GM12878 (cell line): ENCODE measurements around the gene CD9. TPM values are rescaled to one million over a fixed set of nuclear protein-coding genes. Genes with fewer than 3 reads are reported as not detected.

Source experiments
- CUX1 ChIP-seq: IDR thresholded peaks from 2 replicates; pipeline ENCODE4 v1.6.1; 2012; ENCODE audit warnings: improper control_type of control experiment, low read depth, low read length; ENCODE audit not compliant: insufficient replicate concordance
- EP300 ChIP-seq, 2 experiments: fragments of 150-350 bp in 1 of 2; IDR thresholded peaks; 2 replicates each; pipeline ENCODE4 v1.6.1; 2011 to 2012; ENCODE audit warnings: low read depth in 2 of 2, low read length in 2 of 2, borderline replicate concordance in 1 of 2, improper control_type of control experiment in 1 of 2, inconsistent platforms in 1 of 2; ENCODE audit not compliant: control insufficient read depth in 1 of 2
- EZH2 ChIP-seq: IDR thresholded peaks from 2 replicates; pipeline ENCODE4 v1.6.1; 2012; ENCODE audit warnings: low read depth, mild to moderate bottlenecking, control low read depth, inconsistent platforms, low read length, borderline replicate concordance; ENCODE audit not compliant: control insufficient read depth
- IKZF1 ChIP-seq: fragments of 450-650 bp; conservative IDR thresholded peaks from 2 replicates; pipeline ENCODE4 v1.6.1; 2017; ENCODE audit warnings: antibody characterized with exemption, mild to moderate bottlenecking
- IRF5 ChIP-seq: fragments of 450-650 bp; IDR thresholded peaks from 2 replicates; pipeline ENCODE4 v1.6.1; 2017; ENCODE audit warnings: borderline replicate concordance
- KDM1A ChIP-seq: fragments of 200-600 bp; sonication (generic); IDR thresholded peaks from 2 replicates; pipeline ENCODE4 v1.6.1; 2016; ENCODE audit warnings: borderline replicate concordance
- MAX ChIP-seq: IDR thresholded peaks from 2 replicates; pipeline ENCODE4 v1.6.1; 2012; ENCODE audit warnings: low read depth, low read length, improper control_type of control experiment
- MXI1 ChIP-seq: fragments of 150-350 bp; IDR thresholded peaks from 2 replicates; pipeline ENCODE4 v1.6.1; 2011; ENCODE audit warnings: low read depth, mild to moderate bottlenecking, inconsistent platforms, low read length, improper control_type of control experiment
- NFXL1 ChIP-seq: fragments of 450-650 bp; IDR thresholded peaks from 2 replicates; pipeline ENCODE4 v1.6.1; 2017; ENCODE audit warnings: antibody characterized with exemption, mild to moderate bottlenecking, borderline replicate concordance
- PAX8 ChIP-seq: fragments of 450-650 bp; IDR thresholded peaks from 2 replicates; pipeline ENCODE4 v1.6.1; 2017; ENCODE audit warnings: mild to moderate bottlenecking, moderate library complexity
- POLR2AphosphoS5 ChIP-seq: IDR thresholded peaks from 2 replicates; pipeline ENCODE4 v1.6.1; 2011; ENCODE audit warnings: mild to moderate bottlenecking, low read length, inconsistent platforms
- SMAD1 ChIP-seq: fragments of 450-650 bp; IDR thresholded peaks from 2 replicates; pipeline ENCODE4 v1.6.1; 2018; ENCODE audit warnings: mild to moderate bottlenecking, low read depth; ENCODE audit not compliant: partially characterized antibody
- SMC3 ChIP-seq: IDR thresholded peaks from 2 replicates; pipeline ENCODE4 v1.6.1; 2011; ENCODE audit warnings: low read length, improper control_type of control experiment, borderline replicate concordance
- SPI1 ChIP-seq: IDR thresholded peaks from 2 replicates; pipeline ENCODE4 v1.6.1; 2011; ENCODE audit warnings: low read depth, mild to moderate bottlenecking, low read length, moderate library complexity, borderline replicate concordance; ENCODE audit not compliant: insufficient read depth
- SUZ12 ChIP-seq: fragments of 200-600 bp; sonication (generic); IDR thresholded peaks from one replicate; pipeline ENCODE4 v1.6.1; 2018; ENCODE audit warnings: antibody characterized with exemption, mild to moderate bottlenecking; ENCODE audit not compliant: unreplicated experiment
- TCF7 ChIP-seq: IDR thresholded peaks from 2 replicates; pipeline ENCODE4 v1.6.1; 2014; ENCODE audit warnings: antibody characterized with exemption, borderline replicate concordance
- ZBTB4 ChIP-seq: fragments of 450-650 bp; formaldehyde crosslinking; IDR thresholded peaks from 2 replicates; pipeline ENCODE4 v1.4.0; 2022; ENCODE audit warnings: mild to moderate bottlenecking, moderate library complexity
- polyA plus RNA-seq, 11 experiments: library from polyadenylated mRNA; depleted of rRNA in 4 of 11; unstranded in 6 of 11; stranded (reverse) in 5 of 11; fragments of >200 nt; fragmentation: Nextera tagmentation in 4 of 11; fragmentation: Illumina TruSeq in 1 of 11; extraction: Ambion mirVana in 4 of 11; extraction: Trizol in 1 of 11; gene quantifications; 1 replicate in 1 of 11; 2 replicates in 10 of 11; pipeline versions ENCODE4 v1.2.1 to v1.2.3, GENCODE V29; 2011 to 2016; ENCODE audit warnings: inconsistent platforms in 2 of 11, missing spikeins in 2 of 11, low read depth in 1 of 11
- total RNA-seq, 4 experiments: library from RNA; depleted of rRNA in 3 of 4; stranded (reverse); fragments of >200 nt in 3 of 4; fragmentation: Illumina TruSeq in 1 of 4; extraction: Trizol in 1 of 4; gene quantifications; 2 replicates each; pipeline versions ENCODE4 v1.2.1 to v1.2.3, GENCODE V29; 2013 to 2021

Gene CD9
- total and polyA plus RNA-seq, 10 of the 15 experiments (the other 5 are each of a cell fraction or from before 2014, with no cell fraction given): 4.8 to 29.9 (median 9.7) TPM

- TF ChIP-seq EP300 (IDR thresholded peaks at IDR 0.05; ENCODE audit: borderline replicate concordance in 1 of 2, control insufficient read depth in 1 of 2, low read depth in 2 of 2, low read length in 2 of 2) (peak; percentile 23 to 53; a peak in 2 of 4 replicates), SMC3 (no peak), SPI1 (no peak), SUZ12 (no peak), POLR2AphosphoS5 (no peak), NFXL1 (no peak), EZH2 (no peak), CUX1 (no peak), IRF5 (no peak), MAX (no peak), SMAD1 (no peak), KDM1A (no peak), TCF7 (0 out of 2 replicates have a peak, but pooled peaks have one; percentile 8), PAX8 (no peak), MXI1 (no peak), IKZF1 (peak; percentile 92), ZBTB4 (CRISPR knock-in tag) (no peak)
Observed at GRCh38 chr12:6167327-6168280, 32.6 kb upstream of the CD9 start (continued).
